HepG2 (cell line): ENCODE data around the gene CAMK2G. TPM values are rescaled to one million over a fixed set of nuclear protein-coding genes. Genes with fewer than 3 reads are reported as not detected.
A peak's percentile ranks its signal among the peaks of the same experiment; 100 is the strongest.

ENCODE experiments used
- CHD2 ChIP-seq: IDR thresholded peaks from 2 replicates; pipeline ENCODE4 v1.6.1; 2011; ENCODE audit warnings: low read depth, low read length, improper control_type of control experiment
- DDIT3 ChIP-seq: sonication (generic); formaldehyde crosslinking; IDR thresholded peaks from 2 replicates; pipeline ENCODE4 v1.4.0; 2020; ENCODE audit warnings: mild to moderate bottlenecking, missing genetic modification reagents
- DR1 ChIP-seq: sonication (generic); formaldehyde crosslinking; IDR thresholded peaks from 2 replicates; pipeline ENCODE4 v1.8.0; 2021; ENCODE audit warnings: mild to moderate bottlenecking, missing genetic modification reagents, inconsistent platforms
- GFI1 ChIP-seq: sonication (generic); formaldehyde crosslinking; IDR thresholded peaks from 2 replicates; pipeline ENCODE4 v1.5.0; 2020; ENCODE audit warnings: missing genetic modification reagents, mild to moderate bottlenecking, borderline replicate concordance
- JUNB ChIP-seq: sonication (generic); formaldehyde crosslinking; IDR thresholded peaks from 2 replicates; pipeline ENCODE4 v1.8.0; 2022; ENCODE audit warnings: missing genetic modification reagents, mild to moderate bottlenecking, borderline replicate concordance
- KAT8 ChIP-seq: IDR thresholded peaks from 2 replicates; pipeline ENCODE4 v1.6.1; 2016; ENCODE audit warnings: missing genetic modification reagents, missing compliant biosample characterization
- KLF12 ChIP-seq: sonication (generic); formaldehyde crosslinking; IDR thresholded peaks from 2 replicates; pipeline ENCODE4 v1.4.0; 2020; ENCODE audit warnings: missing genetic modification reagents, borderline replicate concordance
- PHF20 ChIP-seq: sonication (generic); formaldehyde crosslinking; IDR thresholded peaks from 2 replicates; pipeline ENCODE4 v1.5.0; 2020; ENCODE audit warnings: mild to moderate bottlenecking, missing genetic modification reagents
- RNF219 ChIP-seq: sonication (generic); formaldehyde crosslinking; IDR thresholded peaks from 2 replicates; pipeline ENCODE4 v1.5.0; 2020; ENCODE audit warnings: mild to moderate bottlenecking, missing genetic modification reagents
- STAG1 ChIP-seq: sonication (generic); formaldehyde crosslinking; IDR thresholded peaks from 2 replicates; pipeline ENCODE4 v1.4.0; 2020; ENCODE audit warnings: missing genetic modification reagents
- TEF ChIP-seq: sonication (generic); formaldehyde crosslinking; IDR thresholded peaks from 2 replicates; pipeline ENCODE4 v1.5.0; 2020; ENCODE audit warnings: missing genetic modification reagents
- THAP11 ChIP-seq: IDR thresholded peaks from 2 replicates; pipeline ENCODE4 v1.6.1; 2016; ENCODE audit warnings: missing biosample characterization, missing genetic modification reagents
- ZFP62 ChIP-seq: sonication (generic); formaldehyde crosslinking; IDR thresholded peaks from 2 replicates; pipeline ENCODE4 v1.4.0; 2020; ENCODE audit warnings: missing genetic modification reagents
- ZNF3 ChIP-seq: IDR thresholded peaks from 2 replicates; pipeline ENCODE4 v1.7.0; 2017; ENCODE audit warnings: inconsistent platforms
- ZNF329 ChIP-seq: sonication (generic); formaldehyde crosslinking; IDR thresholded peaks from 2 replicates; pipeline ENCODE4 v1.9.0; 2021; ENCODE audit warnings: low read depth, mild to moderate bottlenecking, missing genetic modification reagents
- ZNF431 ChIP-seq: sonication (generic); formaldehyde crosslinking; IDR thresholded peaks from 2 replicates; pipeline ENCODE4 v1.9.0; 2022; ENCODE audit warnings: missing genetic modification reagents, low read depth, mild to moderate bottlenecking, borderline replicate concordance
- ZNF557 ChIP-seq: sonication (generic); formaldehyde crosslinking; IDR thresholded peaks from 2 replicates; pipeline ENCODE4 v1.4.0; 2020; ENCODE audit warnings: missing genetic modification reagents
- ZNF691 ChIP-seq: sonication (generic); formaldehyde crosslinking; IDR thresholded peaks from 2 replicates; pipeline ENCODE4 v1.4.0; 2020; ENCODE audit warnings: missing genetic modification reagents, low read depth, mild to moderate bottlenecking, borderline replicate concordance
- ZNF709 ChIP-seq: sonication (generic); formaldehyde crosslinking; IDR thresholded peaks from 2 replicates; pipeline ENCODE4 v1.5.0; 2020; ENCODE audit warnings: mild to moderate bottlenecking, missing genetic modification reagents
- ZNF761 ChIP-seq: sonication (generic); formaldehyde crosslinking; conservative IDR thresholded peaks from 2 replicates; pipeline ENCODE4 v1.4.0; 2020; ENCODE audit warnings: mild to moderate bottlenecking, missing genetic modification reagents
- ZNF775 ChIP-seq: sonication (generic); formaldehyde crosslinking; IDR thresholded peaks from 2 replicates; pipeline ENCODE4 v1.4.0; 2020; ENCODE audit warnings: missing genetic modification reagents, mild to moderate bottlenecking, moderate library complexity, borderline replicate concordance
- ZSCAN20 ChIP-seq: sonication (generic); formaldehyde crosslinking; IDR thresholded peaks from 2 replicates; pipeline ENCODE4 v1.4.0; 2020; ENCODE audit warnings: missing genetic modification reagents, mild to moderate bottlenecking, borderline replicate concordance
- polyA plus RNA-seq, 8 experiments: library from polyadenylated mRNA; depleted of rRNA in 3 of 8; stranded (reverse) in 7 of 8; unstranded in 1 of 8; fragments of >200 nt; fragmentation: Illumina TruSeq in 4 of 8; extraction: Trizol in 4 of 8; gene quantifications; 2 replicates each; pipeline versions ENCODE4 v1.2.1 to v1.2.3, GENCODE V29; 2011 to 2016; ENCODE audit warnings: low read depth in 4 of 8, missing spikeins in 1 of 8, mixed read lengths in 1 of 8; ENCODE audit not compliant: insufficient read depth in 1 of 8
- total RNA-seq, 5 experiments: library from RNA; depleted of rRNA; stranded (reverse); fragments of >200 nt; fragmentation: Illumina TruSeq; extraction: Trizol; gene quantifications; 2 replicates each; pipeline ENCODE4 v1.2.3, GENCODE V29; 2016; ENCODE audit warnings: low read depth in 1 of 5
- TF ChIP-seq, protein P1 (sequence below): sonication (generic); formaldehyde crosslinking; IDR thresholded peaks from 2 replicates; pipeline ENCODE4 v1.5.0; 2020; ENCODE audit warnings: missing genetic modification reagents
- TF ChIP-seq, protein P2 (sequence below): sonication (generic); formaldehyde crosslinking; IDR thresholded peaks from 2 replicates; pipeline ENCODE4 v1.8.1; 2023; ENCODE audit warnings: missing genetic modification reagents, mild to moderate bottlenecking, borderline replicate concordance

CAMK2G gene
- total and polyA plus RNA-seq, 2 of the 13 experiments (the other 11 are each of a cell fraction or from before 2014, with no cell fraction given) = 15.9 to 18.8 TPM

DNA sequence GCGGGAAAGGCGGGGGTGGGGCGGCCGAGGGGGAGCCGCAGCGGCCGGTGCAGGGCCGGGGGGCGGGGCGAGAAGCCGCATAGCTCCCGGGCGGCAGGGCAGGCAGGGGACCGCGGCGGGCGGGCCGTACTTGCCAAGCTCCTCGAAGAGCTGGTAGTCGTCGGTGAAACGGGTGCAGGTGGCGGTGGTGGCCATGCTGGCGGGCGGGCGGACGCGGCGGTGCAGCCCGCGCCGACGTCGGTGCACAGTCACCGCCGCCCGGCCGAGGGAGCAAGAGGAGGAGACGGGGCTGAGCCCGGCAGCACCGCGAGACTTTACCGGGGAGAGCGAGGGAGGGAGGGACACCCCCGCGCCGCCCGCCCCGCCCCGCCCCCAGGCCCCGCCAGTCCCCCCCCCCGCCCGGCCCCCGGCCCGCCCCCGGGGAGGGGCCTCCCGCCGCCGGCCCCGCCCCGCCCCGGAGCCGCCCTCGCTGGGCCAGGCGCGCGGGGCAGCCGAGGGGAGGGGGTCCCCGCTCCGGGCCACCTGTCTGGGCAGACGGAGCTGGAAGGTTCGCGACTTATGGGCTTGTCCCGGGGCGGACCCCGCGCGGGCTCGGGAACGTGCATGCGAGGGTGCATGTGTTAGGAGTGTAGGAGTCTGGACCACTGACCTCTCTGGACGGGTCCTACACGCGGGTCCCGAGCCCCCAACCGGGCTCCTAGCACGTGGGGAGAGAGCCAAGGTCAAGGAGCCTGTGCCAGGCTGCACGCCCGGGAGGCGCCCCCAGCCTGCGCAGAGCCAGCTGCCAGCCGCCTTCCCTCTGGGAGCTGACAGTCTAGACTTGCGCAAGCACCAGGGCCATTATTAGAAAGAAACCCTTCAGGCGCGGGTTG lies at the start of gene CAMK2G (continued):
- no peak for TF ChIP-seq RNF219
- TF ChIP-seq STAG1 = no peak
- TF ChIP-seq ZFP62 (CRISPR knock-in tag) = no peak
- TF ChIP-seq GFI1 (CRISPR knock-in tag) = no peak
- no peak for TF ChIP-seq ZNF3 (CRISPR knock-in tag)
- TF ChIP-seq KAT8 (CRISPR knock-in tag) = no peak
- peak; percentile 63; the same call in 1 of the 2 replicates for TF ChIP-seq ZNF709 (CRISPR knock-in tag)
- 0 out of 2 replicates have a peak, but pooled peaks have one; percentile 42 for TF ChIP-seq KLF12 (CRISPR knock-in tag)
- TF ChIP-seq ZNF691 (CRISPR knock-in tag) = no peak
- TF ChIP-seq, protein P1, sequence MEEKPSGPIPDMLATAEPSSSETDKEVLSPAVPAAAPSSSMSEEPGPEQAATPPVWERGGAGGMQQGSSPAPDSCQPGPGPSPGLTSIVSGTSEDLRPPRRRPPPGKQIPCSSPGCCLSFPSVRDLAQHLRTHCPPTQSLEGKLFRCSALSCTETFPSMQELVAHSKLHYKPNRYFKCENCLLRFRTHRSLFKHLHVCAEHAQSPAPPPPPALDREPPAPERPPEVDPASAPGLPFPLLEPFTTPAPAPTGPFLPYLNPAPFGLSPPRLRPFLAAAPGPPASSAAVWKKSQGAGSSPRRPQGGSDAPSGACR (CRISPR knock-in tag) = 0 out of 2 replicates have a peak, but pooled peaks have one; percentile 9
- TF ChIP-seq DDIT3 (CRISPR knock-in tag) = no peak
- peak; percentile 100 for TF ChIP-seq ZNF329
- no peak for TF ChIP-seq ZNF431 (CRISPR knock-in tag)
- TF ChIP-seq DR1 (CRISPR knock-in tag) = no peak
- no peak for TF ChIP-seq ZSCAN20 (CRISPR knock-in tag)
- no peak for TF ChIP-seq ZNF557 (CRISPR knock-in tag)
- no peak; the same call in 1 of the 2 replicates for TF ChIP-seq THAP11 (CRISPR knock-in tag)
- 0 out of 2 replicates have a peak, but pooled peaks have one; percentile 34 for TF ChIP-seq PHF20
- no peak for TF ChIP-seq TEF (CRISPR knock-in tag)
- TF ChIP-seq ZNF775 (CRISPR knock-in tag) = no peak
- peak; percentile 88 for TF ChIP-seq CHD2
- 0 out of 2 replicates have a peak, but pooled peaks have one; percentile 52 for TF ChIP-seq ZNF761 (CRISPR knock-in tag)
- TF ChIP-seq, protein P2, sequence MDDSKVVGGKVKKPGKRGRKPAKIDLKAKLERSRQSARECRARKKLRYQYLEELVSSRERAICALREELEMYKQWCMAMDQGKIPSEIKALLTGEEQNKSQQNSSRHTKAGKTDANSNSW (CRISPR knock-in tag) = no peak
- TF ChIP-seq JUNB = no peak
